Activated CD8-positive, alpha-beta memory T cell treated with anti-CD3 and anti-CD28 coated beads, Interleukin-2, amount 10 ng/mL, durations not matched to agents 7 days and 5 days (primary cell): ENCODE data around the gene AIFM1. TPM values are rescaled to one million over a fixed set of nuclear protein-coding genes. Genes with fewer than 3 reads are reported as not detected.
A peak's percentile ranks its signal among the peaks of the same experiment; 100 is the strongest.

Source experiments
- ATAC-seq: fragments of 150-1000 bp; cut with Tn5 transposase; one replicate; pipeline ENCODE4 v1.10.0; 2021; ENCODE audit warnings: moderate library complexity
- CTCF ChIA-PET: fragments of 350-600 bp; sonication (Branson Sonifier 250); formaldehyde crosslinking; loops from one replicate; lab custom pipeline; 2021; ENCODE audit warnings: antibody characterized with exemption; lab: Charles Lee
- DNase-seq: peaks from one replicate; pipeline ENCODE4 v3.0.0-alpha.2; 2020
- H3K27ac Mint-ChIP-seq: one replicate; pipeline ENCODE4 v1.8.0; 2021; ENCODE audit warnings: mild to moderate bottlenecking, mixed read lengths
- H3K27me3 Mint-ChIP-seq: one replicate; pipeline ENCODE4 v1.8.0; 2021; ENCODE audit warnings: mixed read lengths
- H3K36me3 Mint-ChIP-seq: one replicate; pipeline ENCODE4 v1.8.0; 2021; ENCODE audit warnings: mild to moderate bottlenecking, mixed read lengths
- H3K4me1 Mint-ChIP-seq: one replicate; pipeline ENCODE4 v1.8.0; 2021; ENCODE audit warnings: mixed read lengths
- H3K4me3 Mint-ChIP-seq: one replicate; pipeline ENCODE4 v1.8.0; 2021; ENCODE audit warnings: mild to moderate bottlenecking, moderate library complexity, mixed read lengths
- H3K9me3 Mint-ChIP-seq: one replicate; pipeline ENCODE4 v1.8.0; 2022; ENCODE audit warnings: low read depth, mixed read lengths
- total RNA-seq, 2 experiments: library from RNA; stranded (reverse); gene quantifications; one replicate each; pipeline ENCODE4 v1.2.3, GENCODE V29; 2021

The AIFM1 gene
- total RNA-seq, 2 experiments from 2014 or later: 47.3 to 59.6 TPM

GRCh38 chrX:130176942-130177341, 11.3 kb upstream of the AIFM1 start:
- CTCF ChIA-PET: interaction anchor here (1.4 kb wide), 1 partner anchor 97 kb away, joined by 7 read pairs; no protein-coding TSS in a partner anchor
- Mint-ChIP-seq H3K4me3 (no peak overlapping the region), H3K27ac (peak overlapping the region; percentile 70), H3K4me1 (peaks cover 51% of the 10 kb centered on the region), H3K9me3 (no peaks in the 10 kb centered on the region), H3K27me3 (no peaks in the 10 kb centered on the region), H3K36me3 (peaks cover 49% of the 10 kb centered on the region)
- ATAC-seq (no peak), DNase-seq (no peak)

- DNase-seq (no peak), ATAC-seq (no peak)
- Mint-ChIP-seq H3K4me3 (peak overlapping the region; percentile 39), H3K27ac (peak overlapping the region; percentile 70), H3K9me3 (no peaks in the 10 kb centered on the region), H3K27me3 (no peaks in the 10 kb centered on the region), H3K36me3 (peaks cover 49% of the 10 kb centered on the region), H3K4me1 (peaks cover 51% of the 10 kb centered on the region)
- CTCF ChIA-PET: interaction anchor here (0.7 to 1.4 kb wide), 5 partner anchors 27 to 97 kb away, joined by 3 to 7 read pairs (median 3); no protein-coding TSS in a partner anchor
Observed at GRCh38 chrX:130176354-130176776, 10.7 kb upstream of the AIFM1 start.

- Mint-ChIP-seq H3K27ac (peak overlapping the region; percentile 98), H3K36me3 (peaks cover 44% of the 10 kb centered on the region), H3K4me3 (peak overlapping the region; percentile 92), H3K4me1 (peaks cover 52% of the 10 kb centered on the region), H3K27me3 (no peaks in the 10 kb centered on the region), H3K9me3 (no peaks in the 10 kb centered on the region)
- ATAC-seq (no peak), DNase-seq (no peak)
- CTCF ChIA-PET: interaction anchor here (0.6 to 5.6 kb wide), 2 partner anchors 12 to 94 kb away, joined by 3 to 30 read pairs; no protein-coding TSS in a partner anchor
Observed at GRCh38 chrX:130174937-130175336, 9.3 kb upstream of the AIFM1 start.

GRCh38 chrX:130174045-130174704, 8.5 kb upstream of the AIFM1 start:
- ATAC-seq (no peak), DNase-seq (no peak)
- CTCF ChIA-PET: interaction anchor here (0.6 to 5.6 kb wide), 6 partner anchors 11 to 113 kb away, joined by 3 to 30 read pairs (median 3); no protein-coding TSS in a partner anchor
- H3K36me3 Mint-ChIP-seq: peaks cover 38% of the 10 kb centered on the region
- H3K4me3 Mint-ChIP-seq: peak overlapping the region; percentile 92
- peaks cover 46% of the 10 kb centered on the region for H3K4me1 Mint-ChIP-seq
- peak overlapping the region; percentile 98 for H3K27ac Mint-ChIP-seq
- H3K27me3 Mint-ChIP-seq: no peaks in the 10 kb centered on the region
- H3K9me3 Mint-ChIP-seq: no peaks in the 10 kb centered on the region

- peaks cover 36% of the 10 kb centered on the region for H3K36me3 Mint-ChIP-seq
- H3K4me3 Mint-ChIP-seq: peak overlapping the region; percentile 92
Observed at GRCh38 chrX:130173190-130173895, 7.7 kb upstream of the AIFM1 start.

GRCh38 chrX:130172127-130172845, 6.6 kb upstream of the AIFM1 start:
- peak; percentile 43 for DNase-seq
- H3K4me1 Mint-ChIP-seq: peaks cover 37% of the 10 kb centered on the region

More at GRCh38 chrX:130173190-130173895, 7.7 kb upstream of the AIFM1 start:
- peak; percentile 34 for ATAC-seq
- Mint-ChIP-seq H3K4me1 (peaks cover 46% of the 10 kb centered on the region), H3K27ac (peak overlapping the region; percentile 98), H3K9me3 (no peaks in the 10 kb centered on the region), H3K27me3 (no peaks in the 10 kb centered on the region)
- peak; percentile 86 for DNase-seq
- CTCF ChIA-PET: interaction anchor here (0.7 to 5.6 kb wide), 5 partner anchors 19 to 112 kb away, joined by 3 to 30 read pairs (median 3); no protein-coding TSS in a partner anchor

GRCh38 chrX:130171446-130172126, 5.9 kb upstream of the AIFM1 start, which contains the start of gene RAB33A:
Gene RAB33A, plus strand, starts transcription at chrX:130171962. Its CDS starts 101 bp downstream, at chrX:130172063.
- peak within 1 kb of the TSS; percentile 92 for H3K4me3 Mint-ChIP-seq
- H3K4me1 Mint-ChIP-seq: peaks cover 37% of the 10 kb centered on the region
- no peaks in the 10 kb centered on the region for H3K9me3 Mint-ChIP-seq
- no peaks in the 10 kb centered on the region for H3K27me3 Mint-ChIP-seq
- DNase-seq: peak; percentile 61
- H3K27ac Mint-ChIP-seq: peak within 1 kb of the TSS; percentile 98
- peak; percentile 43 for ATAC-seq
- CTCF ChIA-PET: interaction anchor here (0.7 to 5.6 kb wide), 6 partner anchors 13 to 246 kb away, joined by 3 to 30 read pairs (median 4); no protein-coding TSS in a partner anchor
- peaks cover 21% of the 10 kb centered on the region for H3K36me3 Mint-ChIP-seq

More at GRCh38 chrX:130172127-130172845, 6.6 kb upstream of the AIFM1 start:
- Mint-ChIP-seq H3K27me3 (no peaks in the 10 kb centered on the region), H3K27ac (peak overlapping the region; percentile 98), H3K9me3 (no peaks in the 10 kb centered on the region), H3K4me3 (peak overlapping the region; percentile 92), H3K36me3 (peaks cover 27% of the 10 kb centered on the region)
- ATAC-seq: no peak
- CTCF ChIA-PET: interaction anchor here (0.7 to 5.6 kb wide), 6 partner anchors 13 to 91 kb away, joined by 3 to 30 read pairs (median 4); no protein-coding TSS in a partner anchor

- Mint-ChIP-seq H3K27ac (peak overlapping the region; percentile 98), H3K9me3 (no peaks in the 10 kb centered on the region), H3K4me1 (peaks cover 31% of the 10 kb centered on the region), H3K4me3 (peak overlapping the region; percentile 92), H3K27me3 (no peaks in the 10 kb centered on the region), H3K36me3 (peaks cover 16% of the 10 kb centered on the region)
- ATAC-seq: peak; percentile 84
- DNase-seq: peak; percentile 88
- CTCF ChIA-PET: interaction anchor here (1.2 to 5.6 kb wide), 6 partner anchors 12 to 245 kb away, joined by 3 to 30 read pairs (median 4); no protein-coding TSS in a partner anchor
Observed at GRCh38 chrX:130170752-130171445, 5.3 kb upstream of the AIFM1 start.

- peaks cover 36% of the 10 kb centered on the region for H3K4me1 Mint-ChIP-seq
- no peaks in the 10 kb centered on the region for H3K27me3 Mint-ChIP-seq
- H3K36me3 Mint-ChIP-seq: peaks cover 2% of the 10 kb centered on the region
- peak overlapping the region; percentile 84 for H3K4me3 Mint-ChIP-seq
- CTCF ChIA-PET: interaction anchor here (0.7 kb wide), 1 partner anchor 243 kb away, joined by 3 read pairs; no protein-coding TSS in a partner anchor
- H3K27ac Mint-ChIP-seq: peak overlapping the region; percentile 97
- DNase-seq (no peak), ATAC-seq (no peak)
- no peaks in the 10 kb centered on the region for H3K9me3 Mint-ChIP-seq
Observed at GRCh38 chrX:130167040-130167439, 1.4 kb upstream of the AIFM1 start.

GRCh38 chrX:130166503-130166777, 799 bp upstream of the AIFM1 start:
- Mint-ChIP-seq H3K36me3 (peaks cover 3% of the 10 kb centered on the region), H3K4me1 (peaks cover 38% of the 10 kb centered on the region)
- CTCF ChIA-PET: no interaction called here

GRCh38 chrX:130165181-130165702, 399 bp downstream of the AIFM1 start:
- Mint-ChIP-seq H3K36me3 (peaks cover 3% of the 10 kb centered on the region), H3K4me1 (peaks cover 35% of the 10 kb centered on the region), H3K27ac (peak overlapping the region; percentile 97), H3K27me3 (no peaks in the 10 kb centered on the region), H3K9me3 (no peaks in the 10 kb centered on the region), H3K4me3 (peak overlapping the region; percentile 84)
- CTCF ChIA-PET: interaction anchor here (0.8 to 1.5 kb wide), 7 partner anchors 21 to 105 kb away, joined by 3 to 7 read pairs (median 4); no protein-coding TSS in a partner anchor
- no peak for ATAC-seq
- no peak for DNase-seq

More at GRCh38 chrX:130166503-130166777, 799 bp upstream of the AIFM1 start:
- Mint-ChIP-seq H3K27ac (peak overlapping the region; percentile 97), H3K27me3 (no peaks in the 10 kb centered on the region), H3K4me3 (peak overlapping the region; percentile 84), H3K9me3 (no peaks in the 10 kb centered on the region)
- DNase-seq (no peak), ATAC-seq (no peak)
